Renal cortex interstitium (tissue), 11 donors: Measurements from ENCODE around the gene EMC9. TPM values are rescaled to one million over a fixed set of nuclear protein-coding genes. Genes with fewer than 3 reads are reported as not detected.

ENCODE experiments used
- DNase-seq, 11 donors: peaks; one replicate each; pipeline ENCODE4 v3.0.0-alpha.2; 2013; ENCODE audit warnings: low read depth in 9 of 11, low spot score in 4 of 11; ENCODE audit errors: extremely low read depth in 1 of 11
- polyA plus RNA-seq, 3 donors: library from polyadenylated mRNA; unstranded; fragments of 120-200 nt; gene quantifications; one replicate each; pipeline ENCODE4 v1.2.1, GENCODE V29; 2013; ENCODE audit not compliant: insufficient read length in 3 of 3

The EMC9 gene
- polyA plus RNA-seq, 3 donors: 18.4 to 21.1 (median 20.2) TPM

DNA sequence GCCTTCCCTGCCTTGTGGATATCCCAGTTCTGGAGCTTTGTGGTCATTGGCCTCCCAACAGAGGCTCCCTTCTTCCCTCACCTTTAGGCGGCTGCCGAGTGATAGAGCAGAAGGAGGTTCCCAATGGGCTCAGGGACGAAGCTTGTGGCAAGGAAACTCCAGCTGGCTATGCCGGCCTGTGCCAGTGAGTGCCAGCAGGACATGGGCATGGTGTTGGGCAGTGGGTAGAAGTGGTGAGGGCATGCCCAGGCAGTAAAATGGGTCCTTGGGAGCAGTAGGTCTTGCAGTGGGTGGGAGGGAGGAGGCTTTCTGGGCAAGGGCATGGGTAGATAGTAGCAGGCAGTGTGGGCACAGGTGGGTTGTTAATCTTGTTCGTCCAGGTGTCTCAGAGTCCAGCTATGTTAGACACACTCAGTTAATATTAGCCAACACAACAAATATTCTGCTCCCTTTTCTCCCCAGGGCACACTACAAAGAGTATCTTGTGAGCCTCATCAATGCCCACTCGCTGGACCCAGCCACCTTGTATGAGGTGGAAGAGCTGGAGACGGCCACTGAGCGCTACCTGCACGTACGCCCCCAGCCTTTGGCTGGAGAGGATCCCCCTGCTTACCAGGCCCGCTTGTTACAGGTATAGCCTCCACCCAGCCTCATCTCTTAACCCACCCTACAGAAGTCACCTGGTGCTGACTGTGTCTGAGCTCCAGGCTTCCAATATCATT, 18.5 kb upstream of the EMC9 start:
- no peak for DNase-seq

DNA sequence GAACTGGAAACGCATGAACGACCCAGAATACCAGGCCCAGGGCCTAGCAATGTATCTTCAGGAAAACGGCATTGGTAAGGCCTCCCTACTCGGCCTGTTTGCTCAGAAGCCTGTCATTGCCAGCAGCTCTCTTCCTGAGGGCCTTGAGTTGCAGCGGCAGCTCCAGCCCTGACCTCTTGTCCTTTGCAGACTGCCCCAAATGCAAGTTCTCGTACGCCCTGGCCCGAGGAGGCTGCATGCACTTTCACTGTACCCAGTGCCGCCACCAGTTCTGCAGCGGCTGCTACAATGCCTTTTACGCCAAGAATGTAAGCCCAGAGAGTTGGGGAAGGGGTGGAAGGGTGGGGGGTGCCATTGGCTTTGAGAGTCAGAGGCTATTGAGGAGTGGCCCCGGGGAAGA, 15.9 kb upstream of the EMC9 start:
- no peak for DNase-seq

DNA sequence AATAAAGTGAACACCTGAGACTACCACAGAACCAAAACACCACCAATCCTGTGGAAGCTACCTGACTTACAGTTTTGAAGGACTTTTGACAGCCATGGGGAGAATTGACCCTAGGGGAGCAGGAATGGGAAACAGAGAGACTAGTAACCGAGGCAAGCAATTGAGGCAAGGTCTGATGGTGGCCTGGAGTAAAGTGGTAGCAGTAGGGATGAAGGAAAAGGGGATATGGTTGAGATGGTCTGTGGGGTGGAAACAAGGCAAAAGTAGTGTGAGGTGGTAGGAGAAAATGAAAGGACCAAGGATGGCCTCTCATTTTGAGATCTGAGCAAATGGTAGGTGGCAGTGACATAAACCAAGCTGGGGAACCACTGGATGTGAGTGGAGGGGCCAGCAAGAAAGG, 15.4 kb upstream of the EMC9 start:
- no peak for DNase-seq

DNA sequence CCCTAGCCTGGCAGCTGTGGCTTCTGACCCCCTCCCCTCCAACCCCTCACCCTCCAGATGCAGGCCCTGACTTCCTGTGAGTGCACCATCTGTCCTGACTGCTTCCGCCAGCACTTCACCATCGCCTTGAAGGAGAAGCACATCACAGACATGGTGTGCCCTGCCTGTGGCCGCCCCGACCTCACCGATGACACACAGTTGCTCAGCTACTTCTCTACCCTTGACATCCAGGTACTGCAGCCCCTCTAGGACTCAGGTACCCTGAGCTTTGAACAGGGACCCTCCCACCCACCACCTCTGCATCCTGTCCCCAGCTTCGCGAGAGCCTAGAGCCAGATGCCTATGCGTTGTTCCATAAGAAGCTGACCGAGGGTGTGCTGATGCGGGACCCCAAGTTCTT, 13.7 kb upstream of the EMC9 start:
- DNase-seq: no peak

DNA sequence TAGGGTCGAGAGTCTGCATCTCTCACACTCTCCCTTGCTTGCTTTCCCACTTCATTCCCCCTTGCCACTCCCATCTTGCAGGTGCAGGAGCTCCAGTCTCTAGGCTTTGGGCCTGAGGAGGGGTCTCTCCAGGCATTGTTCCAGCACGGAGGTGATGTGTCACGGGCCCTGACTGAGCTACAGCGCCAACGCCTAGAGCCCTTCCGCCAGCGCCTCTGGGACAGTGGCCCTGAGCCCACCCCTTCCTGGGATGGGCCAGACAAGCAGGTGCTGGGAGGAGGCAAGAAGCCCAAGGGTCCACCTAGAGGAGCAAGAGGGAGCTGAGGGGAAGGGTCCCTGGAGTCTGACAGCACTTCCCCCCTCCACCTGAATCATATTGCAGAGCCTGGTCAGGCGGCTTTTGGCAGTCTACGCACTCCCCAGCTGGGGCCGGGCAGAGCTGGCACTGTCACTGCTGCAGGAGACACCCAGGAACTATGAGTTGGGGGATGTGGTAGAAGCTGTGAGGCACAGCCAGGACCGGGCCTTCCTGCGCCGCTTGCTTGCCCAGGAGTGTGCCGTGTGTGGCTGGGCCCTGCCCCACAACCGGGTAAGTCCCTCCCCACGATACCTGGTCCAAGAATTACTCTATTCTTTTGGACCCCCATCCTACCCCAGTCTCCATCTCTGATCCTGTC, 10.2 kb upstream of the EMC9 start:
- no peak for DNase-seq

DNA sequence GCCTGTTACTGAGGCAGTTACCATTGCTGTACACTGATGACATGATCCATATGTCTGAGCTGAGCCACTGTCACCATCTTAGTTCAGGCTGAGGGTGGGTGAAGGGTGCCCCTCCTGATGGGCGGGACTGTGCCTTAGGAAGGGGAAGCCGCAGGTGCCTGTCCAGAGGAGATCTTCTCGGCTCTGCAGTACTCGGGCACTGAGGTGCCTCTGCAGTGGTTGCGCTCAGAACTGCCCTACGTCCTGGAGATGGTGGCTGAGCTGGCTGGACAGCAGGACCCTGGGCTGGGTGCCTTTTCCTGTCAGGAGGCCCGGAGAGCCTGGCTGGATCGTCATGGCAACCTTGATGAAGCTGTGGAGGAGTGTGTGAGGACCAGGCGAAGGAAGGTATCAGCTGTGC, 9.6 kb upstream of the EMC9 start:
- no peak for DNase-seq

DNA sequence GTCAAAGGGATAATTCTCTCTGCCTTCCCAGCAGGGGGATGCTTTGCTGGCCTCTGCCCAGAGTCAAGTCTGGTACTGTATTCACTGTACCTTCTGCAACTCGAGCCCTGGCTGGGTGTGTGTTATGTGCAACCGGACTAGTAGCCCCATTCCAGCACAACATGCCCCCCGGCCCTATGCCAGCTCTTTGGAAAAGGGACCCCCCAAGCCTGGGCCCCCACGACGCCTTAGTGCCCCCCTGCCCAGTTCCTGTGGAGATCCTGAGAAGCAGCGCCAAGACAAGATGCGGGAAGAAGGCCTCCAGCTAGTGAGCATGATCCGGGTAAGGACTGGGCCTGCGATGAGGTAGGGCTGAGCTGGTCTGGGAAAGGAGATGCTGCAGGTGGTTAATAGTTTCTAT, 9.2 kb upstream of the EMC9 start:
- no peak for DNase-seq

DNA sequence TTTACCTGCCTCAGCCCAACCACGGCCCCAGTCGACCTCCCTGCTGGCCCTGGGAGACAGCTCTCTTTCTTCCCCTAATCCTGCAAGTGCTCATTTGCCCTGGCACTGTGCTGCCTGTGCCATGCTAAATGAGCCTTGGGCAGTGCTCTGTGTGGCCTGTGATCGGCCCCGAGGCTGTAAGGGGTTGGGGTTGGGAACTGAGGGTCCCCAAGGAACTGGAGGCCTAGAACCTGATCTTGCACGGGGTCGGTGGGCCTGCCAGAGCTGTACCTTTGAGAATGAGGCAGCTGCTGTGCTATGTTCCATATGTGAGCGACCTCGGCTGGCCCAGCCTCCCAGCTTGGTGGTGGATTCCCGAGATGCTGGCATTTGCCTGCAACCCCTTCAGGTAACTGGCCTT, 8.7 kb upstream of the EMC9 start:
- DNase-seq: no peak

DNA sequence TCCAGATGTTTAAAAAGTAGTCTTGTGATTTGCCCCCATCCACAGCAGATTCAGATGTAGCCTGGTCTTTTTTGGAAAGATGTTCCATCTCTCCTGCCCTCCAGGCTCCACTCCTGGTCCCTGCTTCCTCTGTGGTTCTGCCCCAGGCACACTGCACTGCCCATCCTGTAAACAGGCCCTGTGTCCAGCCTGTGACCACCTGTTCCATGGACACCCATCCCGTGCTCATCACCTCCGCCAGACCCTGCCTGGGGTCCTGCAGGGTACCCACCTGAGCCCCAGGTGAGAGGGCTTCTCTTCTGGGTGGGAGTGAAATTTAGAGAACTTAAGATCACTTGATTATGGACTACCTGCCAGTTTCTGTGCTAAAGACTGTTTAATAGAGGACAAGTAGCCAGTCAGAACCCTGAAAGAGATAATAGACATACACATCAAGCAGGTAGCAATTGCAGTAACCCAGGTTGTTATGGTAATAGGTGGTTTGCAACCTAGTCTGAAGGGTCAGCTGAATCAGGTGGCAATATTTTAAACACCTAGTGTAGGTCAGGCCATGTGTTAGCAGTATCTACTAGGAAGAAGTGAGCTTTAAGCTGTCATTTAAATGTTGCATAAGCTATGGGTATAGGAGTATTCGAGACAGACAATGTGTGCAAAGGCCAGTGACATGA, 8.0 kb upstream of the EMC9 start:
- no peak for DNase-seq

DNA sequence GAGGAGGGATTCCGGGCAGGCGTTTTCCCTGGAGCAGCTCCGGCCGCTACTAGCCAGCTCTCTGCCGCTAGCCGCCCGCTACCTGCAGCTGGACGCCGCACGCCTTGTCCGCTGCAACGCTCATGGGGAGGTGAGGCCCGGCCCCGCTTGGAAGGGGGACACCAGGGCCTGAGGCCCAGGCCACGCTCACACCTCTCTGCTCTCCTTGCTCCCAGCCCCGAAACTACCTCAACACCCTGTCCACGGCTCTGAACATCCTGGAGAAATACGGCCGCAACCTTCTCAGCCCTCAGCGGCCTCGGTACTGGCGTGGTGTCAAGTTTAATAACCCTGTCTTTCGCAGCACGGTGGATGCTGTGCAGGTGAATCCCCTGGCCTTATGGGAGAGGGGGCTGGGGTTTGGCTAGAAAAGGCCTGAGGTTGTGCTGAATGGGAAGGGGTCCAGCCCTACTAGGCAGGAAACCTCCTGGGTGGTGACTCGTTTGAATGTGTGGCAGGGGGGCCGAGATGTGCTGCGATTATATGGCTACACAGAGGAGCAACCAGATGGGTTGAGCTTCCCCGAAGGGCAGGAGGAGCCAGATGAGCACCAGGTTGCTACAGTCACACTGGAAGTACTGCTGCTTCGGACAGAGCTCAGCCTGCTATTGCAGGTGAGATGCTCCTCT, 6.5 kb upstream of the EMC9 start:
- no peak for DNase-seq

DNA sequence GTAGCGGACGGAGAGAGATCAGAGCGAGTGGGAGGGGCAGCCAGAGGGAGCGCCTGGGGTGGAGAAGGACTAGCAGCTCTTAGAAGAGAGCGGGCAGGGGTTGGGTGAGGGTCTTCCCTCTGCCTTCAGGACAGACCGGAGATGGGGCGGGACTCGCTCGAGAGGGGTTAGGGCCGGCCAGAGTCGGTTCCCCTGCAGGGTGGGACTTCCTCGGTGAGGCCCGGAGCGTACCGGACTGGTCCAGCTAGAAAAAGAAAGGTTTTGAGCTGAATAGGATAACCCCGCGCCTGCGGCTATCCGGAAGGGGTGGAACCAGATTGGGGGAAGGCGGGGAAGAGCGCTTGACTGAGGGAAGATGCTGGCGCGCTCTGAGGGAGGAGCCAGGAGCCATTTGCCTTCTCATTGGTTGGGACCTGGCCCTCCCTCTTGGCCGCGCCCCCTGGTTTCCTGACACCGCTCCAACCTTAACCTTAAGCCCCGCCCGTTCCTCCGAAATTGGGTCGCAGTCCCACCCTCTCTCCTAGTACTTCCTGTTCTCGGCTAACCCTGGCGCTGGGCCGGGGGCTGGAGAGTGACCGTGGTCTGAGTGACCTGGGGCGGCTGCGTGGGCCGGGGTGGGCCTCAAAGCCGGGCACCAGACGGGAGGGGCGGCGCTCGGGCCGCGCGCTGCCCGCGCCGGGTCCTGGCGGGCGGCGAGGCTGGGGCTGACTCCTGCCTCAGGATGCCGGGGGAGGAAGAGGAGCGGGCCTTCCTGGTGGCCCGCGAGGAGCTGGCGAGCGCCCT, 5.8 kb upstream of the EMC9 start, which contains the start of gene RNF31:
TSS of gene RNF31 (plus strand) at position 521 of the 783 bp plus-strand sequence. CDS start at position 722, 201 bp downstream.
- peak; percentile 92 to 98 (median 97) for DNase-seq

DNA sequence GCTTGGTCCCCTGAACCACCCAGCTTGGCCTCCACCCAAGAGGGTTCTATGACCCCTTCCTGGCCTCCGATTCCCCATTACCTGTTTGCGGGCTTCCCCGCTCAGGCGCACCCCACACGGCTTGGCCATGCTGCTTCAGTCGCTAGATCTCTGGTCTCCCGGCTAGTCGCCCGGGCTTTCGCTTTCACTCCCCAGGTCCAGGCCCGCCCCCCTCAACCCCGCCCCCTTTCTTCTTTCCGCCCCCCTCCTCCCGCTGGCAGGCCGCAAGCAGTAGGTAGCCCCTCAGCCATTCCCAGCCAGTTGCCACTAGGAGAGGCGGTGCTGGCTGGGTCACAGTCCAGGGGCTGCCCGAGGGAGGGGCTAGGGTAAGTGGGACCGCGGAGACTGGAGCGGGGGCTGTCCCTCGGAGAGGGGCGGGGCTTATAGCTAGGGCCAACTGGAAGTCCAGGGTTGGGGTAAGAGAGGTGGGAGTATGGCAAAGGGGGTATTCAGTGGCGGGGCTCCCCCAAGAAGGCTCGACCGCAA, 5.1 kb upstream of the EMC9 start, which contains the start of gene PSME2:
TSS of gene PSME2 (minus strand) at position 158 of the 525 bp plus-strand sequence. CDS start at position 129, 29 bp downstream.
- peak; percentile 82 to 97 (median 94) for DNase-seq

DNA sequence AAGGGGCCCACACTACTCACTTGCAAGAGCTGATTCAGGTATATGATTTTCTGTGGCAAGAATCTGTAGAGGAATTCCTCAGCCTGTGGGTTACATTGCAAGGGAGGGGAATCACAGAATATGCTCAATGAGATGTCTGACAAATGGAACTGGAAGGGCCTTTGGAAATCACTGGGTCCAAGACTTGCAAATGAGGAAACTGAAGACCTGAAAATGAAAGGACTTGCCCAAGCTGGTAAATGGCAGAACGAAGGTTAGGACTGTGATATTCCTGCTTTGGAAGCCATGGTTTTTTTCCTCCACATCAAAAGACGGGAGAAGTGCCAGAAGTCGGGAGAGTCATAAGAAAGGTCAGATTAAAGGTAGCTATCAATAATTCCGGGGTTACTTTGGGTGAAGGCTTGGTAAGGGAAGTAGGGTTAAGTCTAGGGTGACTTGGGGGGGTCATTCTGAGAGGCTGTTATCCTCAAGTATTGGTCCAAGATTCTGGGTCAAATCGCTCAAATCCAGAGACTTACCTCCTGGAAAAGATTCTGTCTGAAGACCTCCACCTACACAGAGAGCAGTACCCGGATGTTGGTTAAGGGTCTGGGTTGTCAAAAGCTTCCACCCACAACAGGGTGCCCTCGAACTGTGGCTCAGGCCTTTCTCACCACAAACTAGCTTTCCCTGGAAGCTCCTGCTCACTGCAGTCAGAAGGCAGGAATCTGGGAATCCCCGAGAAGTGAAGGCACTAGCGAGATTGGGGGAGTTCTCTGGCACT, 4.5 kb upstream of the EMC9 start:
- no peak for DNase-seq

DNA sequence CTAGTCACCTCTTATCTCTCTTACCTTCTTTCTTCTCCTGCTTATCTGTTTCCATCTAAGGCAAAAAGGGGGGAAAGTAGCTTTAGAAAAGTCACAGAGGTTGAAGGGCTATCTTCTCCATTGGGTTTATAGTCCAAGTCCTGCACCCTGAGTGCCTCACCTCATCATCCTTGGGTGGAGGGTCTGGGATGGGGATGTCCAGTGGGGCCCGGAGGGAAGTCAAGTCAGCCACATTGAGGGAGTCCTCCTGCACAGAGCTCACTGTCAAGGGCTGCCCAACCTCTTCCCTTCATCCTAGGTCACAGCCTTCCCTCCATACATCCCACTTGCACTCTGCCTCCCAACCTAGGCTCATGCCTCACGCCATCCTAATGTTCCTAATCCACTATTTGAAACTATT, 3.8 kb upstream of the EMC9 start:
- DNase-seq: no peak

DNA sequence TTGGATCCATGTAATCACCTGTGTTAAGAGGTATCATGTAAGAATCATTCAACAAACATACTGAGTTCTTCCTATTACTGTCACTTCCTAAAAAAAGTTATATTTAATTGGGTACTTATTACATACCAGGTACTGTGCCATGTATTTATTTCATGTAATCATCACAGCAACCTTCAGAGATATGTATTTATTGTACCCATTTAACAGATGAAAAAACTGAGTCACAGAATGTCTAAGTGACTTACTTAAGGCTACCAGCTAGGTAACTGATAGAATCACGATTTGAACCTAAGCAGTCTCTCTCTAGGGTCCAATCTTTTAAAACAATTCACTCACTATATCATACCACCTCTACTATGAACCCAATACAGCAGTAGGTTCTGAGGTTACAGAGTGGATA, 3.1 kb upstream of the EMC9 start:
- DNase-seq: no peak

DNA sequence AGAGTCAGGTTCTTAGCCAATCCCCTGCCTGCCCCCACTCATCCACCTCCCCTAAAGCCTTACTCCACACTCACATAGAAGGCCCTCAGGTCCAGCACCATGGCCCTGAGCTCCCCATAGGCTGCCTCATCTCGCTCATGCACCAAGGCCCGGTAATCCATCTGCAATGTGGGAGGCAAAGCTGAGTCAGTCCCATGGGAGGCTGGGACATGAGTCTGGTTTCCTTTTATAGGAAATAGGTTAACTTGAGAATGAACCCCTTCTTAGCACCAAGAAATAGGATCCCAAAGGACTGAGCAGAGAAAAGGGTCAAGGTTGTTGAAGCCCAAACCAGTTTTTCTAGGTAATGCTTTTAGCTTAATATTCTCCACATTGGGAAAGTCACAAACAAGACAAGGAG, 2.1 kb upstream of the EMC9 start:
- DNase-seq: no peak

DNA sequence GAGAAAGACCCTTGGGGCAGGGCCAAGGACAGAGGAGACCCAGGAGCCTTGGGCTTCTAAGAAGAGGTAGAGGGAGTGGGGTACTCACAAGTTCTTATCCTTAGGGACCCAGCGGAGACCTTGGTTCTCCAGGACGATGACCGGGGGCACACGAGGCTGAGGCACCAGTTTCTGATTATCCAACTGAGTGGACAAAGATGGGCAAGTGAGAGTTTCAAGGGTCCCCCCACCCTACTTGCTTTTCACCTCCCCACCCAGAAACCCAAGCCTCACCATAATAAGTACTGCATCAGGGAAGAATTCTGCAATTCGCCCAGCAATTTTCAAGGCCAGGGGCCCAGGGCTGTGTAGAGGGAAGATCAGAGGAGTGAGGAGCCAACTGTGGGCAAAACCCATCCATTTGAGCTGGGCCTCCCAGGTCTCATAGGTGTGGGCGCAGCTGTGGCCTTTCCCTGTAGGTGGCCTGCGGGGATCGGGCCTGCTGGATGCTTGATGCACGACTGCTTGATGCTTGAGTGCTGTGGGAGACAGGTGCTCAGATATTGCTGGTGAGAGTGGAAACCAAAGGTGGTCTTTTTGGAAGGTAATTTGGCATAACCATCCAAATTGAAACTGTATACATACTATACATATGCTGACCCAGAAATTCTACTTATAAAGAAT, 2.0 kb downstream of the EMC9 start:
- no peak for DNase-seq
